ENCODE data around the gene CNDP2. TPM values are rescaled to one million over a fixed set of nuclear protein-coding genes. Genes with fewer than 3 reads are reported as not detected.
A peak's percentile ranks its signal among the peaks of the same experiment; 100 is the strongest.

The CNDP2 gene
- total RNA-seq, 4 donors from 2014 or later, result 31.1 to 52.5 (median 42.9) TPM

DNA sequence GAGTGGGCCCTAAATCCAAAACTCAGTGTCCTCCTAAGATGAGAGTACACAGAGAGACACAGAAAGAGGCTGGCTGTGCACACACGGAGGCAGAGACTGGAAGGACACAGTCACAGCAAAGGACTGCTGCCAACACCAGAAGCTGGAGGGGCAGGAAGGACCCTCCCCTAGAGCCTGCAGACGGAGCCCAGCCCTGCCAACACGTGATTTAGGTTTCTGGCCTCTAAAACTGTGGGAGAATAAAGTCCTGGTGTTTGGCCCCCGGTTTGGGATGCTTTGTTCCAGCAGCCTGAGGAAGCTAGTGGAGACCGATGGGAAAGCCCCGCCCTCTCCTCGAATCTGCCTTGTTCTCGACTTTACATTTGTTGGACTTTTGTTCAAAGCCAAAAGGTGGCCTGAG, 48.7 kb downstream of the CNDP2 start:
- DNase-seq (ENCODE audit: extremely low spot score), result no peak
- Histone ChIP-seq H3K36me3 (no peaks in the 10 kb centered on the region), H3K27ac (replicated peaks in 1 of 4) (peak overlapping the region in 2 of 4 donors; percentile 58 to 72), H3K27me3 (peaks cover 0 to 13% (median 0%) of the 10 kb centered on the region in 4 donors), H3K9me3 (peaks cover 0 to 9% (median 3%) of the 10 kb centered on the region in 4 donors), H3K4me3 (no peak overlapping the region), H3K4me1 (peaks cover 9 to 25% (median 16%) of the 10 kb centered on the region in 4 donors)
- TF ChIP-seq EP300 (IDR thresholded peaks at IDR 0.05) (no peak), POLR2AphosphoS5 (IDR thresholded peaks at IDR 0.05) (peak in 1 of 2 donors; percentile 20)
- 42% methylated on average over 6 of the region's 8 CpGs for WGBS
- intact Hi-C loops (cut with DNase I), result no loop called here

DNA sequence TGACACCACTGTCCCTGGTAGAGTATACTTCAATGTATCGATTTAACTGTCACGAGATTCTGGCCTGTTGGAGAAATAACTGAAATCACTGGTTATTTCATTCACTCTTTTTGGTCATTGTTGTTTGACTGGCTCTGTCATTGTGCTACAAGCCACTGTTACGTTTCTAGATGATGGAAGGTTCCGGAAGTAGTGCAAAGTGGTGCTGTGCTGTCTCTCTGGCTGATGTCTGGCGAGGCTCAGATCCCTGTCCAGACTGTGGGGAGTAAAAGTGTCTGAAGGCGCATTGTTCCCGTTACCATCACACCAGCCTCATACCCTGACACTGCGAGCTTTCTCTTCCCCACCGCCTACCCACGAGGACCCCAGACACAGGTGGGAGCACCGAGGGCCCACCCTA, 49.8 kb downstream of the CNDP2 start:
- Histone ChIP-seq H3K27ac (replicated peaks in 1 of 4) (peak overlapping the region; percentile 45 to 72 (median 64)), H3K4me1 (peaks cover 9 to 25% (median 16%) of the 10 kb centered on the region in 4 donors), H3K27me3 (peaks cover 0 to 5% (median 0%) of the 10 kb centered on the region in 4 donors), H3K9me3 (peaks cover 0 to 10% (median 5%) of the 10 kb centered on the region in 4 donors), H3K4me3 (no peak overlapping the region), H3K36me3 (no peaks in the 10 kb centered on the region)
- intact Hi-C loops (cut with DNase I), result no loop called here
- TF ChIP-seq, protein P1, sequence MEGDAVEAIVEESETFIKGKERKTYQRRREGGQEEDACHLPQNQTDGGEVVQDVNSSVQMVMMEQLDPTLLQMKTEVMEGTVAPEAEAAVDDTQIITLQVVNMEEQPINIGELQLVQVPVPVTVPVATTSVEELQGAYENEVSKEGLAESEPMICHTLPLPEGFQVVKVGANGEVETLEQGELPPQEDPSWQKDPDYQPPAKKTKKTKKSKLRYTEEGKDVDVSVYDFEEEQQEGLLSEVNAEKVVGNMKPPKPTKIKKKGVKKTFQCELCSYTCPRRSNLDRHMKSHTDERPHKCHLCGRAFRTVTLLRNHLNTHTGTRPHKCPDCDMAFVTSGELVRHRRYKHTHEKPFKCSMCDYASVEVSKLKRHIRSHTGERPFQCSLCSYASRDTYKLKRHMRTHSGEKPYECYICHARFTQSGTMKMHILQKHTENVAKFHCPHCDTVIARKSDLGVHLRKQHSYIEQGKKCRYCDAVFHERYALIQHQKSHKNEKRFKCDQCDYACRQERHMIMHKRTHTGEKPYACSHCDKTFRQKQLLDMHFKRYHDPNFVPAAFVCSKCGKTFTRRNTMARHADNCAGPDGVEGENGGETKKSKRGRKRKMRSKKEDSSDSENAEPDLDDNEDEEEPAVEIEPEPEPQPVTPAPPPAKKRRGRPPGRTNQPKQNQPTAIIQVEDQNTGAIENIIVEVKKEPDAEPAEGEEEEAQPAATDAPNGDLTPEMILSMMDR (IDR thresholded peaks at IDR 0.05), result no peak
- no peak for TF ChIP-seq POLR2AphosphoS5 (IDR thresholded peaks at IDR 0.05)
- no peak for DNase-seq (ENCODE audit: extremely low spot score)
- 97% methylated on average over 11 of the region's 11 CpGs for WGBS

- no peak for TF ChIP-seq EP300 (IDR thresholded peaks at IDR 0.05)
- TF ChIP-seq, protein P1 (IDR thresholded peaks at IDR 0.05), result no peak
- TF ChIP-seq POLR2AphosphoS5 (IDR thresholded peaks at IDR 0.05), result no peak
- no peak for TF ChIP-seq POLR2A (IDR thresholded peaks at IDR 0.05; ENCODE audit: low read depth)
- Histone ChIP-seq H3K27me3 (peaks cover 0 to 2% (median 0%) of the 10 kb centered on the region in 4 donors), H3K4me3 (no peak overlapping the region), H3K9me3 (peaks cover 0 to 10% (median 5%) of the 10 kb centered on the region in 4 donors), H3K4me1 (peaks cover 9 to 27% (median 18%) of the 10 kb centered on the region in 4 donors), H3K36me3 (no peaks in the 10 kb centered on the region), H3K27ac (replicated peaks in 1 of 4) (peak overlapping the region; percentile 45 to 72 (median 64))
- no peak for DNase-seq (ENCODE audit: extremely low spot score)
- intact Hi-C loops (cut with DNase I), result no loop called here
- WGBS, result 52% methylated on average over 9 of the region's 9 CpGs
Observed at GRCh38 chr18:74546751-74547530, 50.8 kb downstream of the CNDP2 start.

DNA sequence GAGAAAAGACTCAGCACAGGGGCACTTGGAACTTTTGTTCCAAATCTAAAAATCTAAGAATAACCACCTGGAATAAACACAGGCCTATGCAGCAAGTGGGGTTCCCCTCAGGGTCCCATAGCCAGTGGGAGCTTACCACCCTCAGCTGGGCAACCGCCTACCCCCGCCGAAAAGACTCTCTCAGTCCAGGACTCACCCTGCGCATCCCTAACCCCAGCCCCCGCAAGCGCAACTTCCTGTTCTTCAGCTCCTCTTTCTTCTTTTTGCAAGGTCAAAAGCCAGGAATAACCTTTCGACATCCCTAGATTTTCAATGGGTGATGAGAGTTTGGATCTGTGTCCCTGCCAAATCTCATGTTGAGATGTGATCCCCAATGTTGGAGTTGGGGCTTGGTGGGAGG, 51.7 kb downstream of the CNDP2 start:
- peak overlapping the region in 2 of 4 donors; percentile 35 to 47 for H3K27ac ChIP-seq (replicated peaks in 1 of 4)
- H3K27me3 ChIP-seq, result no peaks in the 10 kb centered on the region
- H3K4me3 ChIP-seq, result no peak overlapping the region
- WGBS, result 95% methylated on average over 7 of the region's 7 CpGs
- H3K4me1 ChIP-seq, result peaks cover 9 to 27% (median 18%) of the 10 kb centered on the region in 4 donors
- peaks cover 0 to 10% (median 5%) of the 10 kb centered on the region in 4 donors for H3K9me3 ChIP-seq
- intact Hi-C loops (cut with DNase I), result no loop called here
- no peak for TF ChIP-seq POLR2A (IDR thresholded peaks at IDR 0.05; ENCODE audit: low read depth)
- no peak for TF ChIP-seq POLR2AphosphoS5 (IDR thresholded peaks at IDR 0.05)
- TF ChIP-seq EP300 (IDR thresholded peaks at IDR 0.05), result no peak
- TF ChIP-seq, protein P1 (IDR thresholded peaks at IDR 0.05), result no peak
- H3K36me3 ChIP-seq, result no peaks in the 10 kb centered on the region
- DNase-seq (ENCODE audit: extremely low spot score), result no peak

DNA sequence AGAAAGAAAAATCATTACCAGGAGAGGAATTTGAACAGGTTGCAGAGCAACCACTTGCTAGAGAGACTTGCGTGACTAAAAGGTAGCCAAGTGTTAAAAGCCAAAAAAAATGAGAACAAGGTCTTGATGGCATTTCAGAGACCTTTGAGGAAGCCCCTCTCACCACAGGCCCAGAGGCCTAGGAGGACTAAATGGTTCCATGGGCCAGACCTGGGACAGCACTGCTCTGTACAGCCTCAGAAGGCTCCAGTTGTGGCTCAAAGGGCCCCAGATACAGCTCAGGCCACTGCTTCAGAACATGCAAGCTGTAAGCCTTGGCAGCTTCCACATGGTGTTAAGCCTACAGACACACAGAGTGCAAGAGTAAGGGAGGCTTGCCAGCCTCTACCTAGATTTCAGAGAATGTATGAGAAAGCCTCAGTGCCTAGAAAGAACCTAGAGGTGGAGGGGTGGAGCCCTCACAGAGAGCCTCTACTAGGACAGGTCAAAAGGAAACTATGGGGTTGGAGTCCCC, 53.5 kb downstream of the CNDP2 start:
- Histone ChIP-seq H3K36me3 (no peaks in the 10 kb centered on the region), H3K27ac (replicated peaks in 1 of 4) (no peak overlapping the region), H3K4me1 (peaks cover 9 to 27% (median 18%) of the 10 kb centered on the region in 4 donors), H3K9me3 (peaks cover 0 to 10% (median 5%) of the 10 kb centered on the region in 4 donors), H3K27me3 (peaks cover 0 to 3% (median 0%) of the 10 kb centered on the region in 4 donors), H3K4me3 (no peak overlapping the region)
- WGBS, result 100% methylated on average over 1 of the region's 1 CpG
- TF ChIP-seq, protein P1 (IDR thresholded peaks at IDR 0.05), result no peak
- TF ChIP-seq EP300 (IDR thresholded peaks at IDR 0.05) (no peak), POLR2AphosphoS5 (IDR thresholded peaks at IDR 0.05) (no peak), POLR2A (IDR thresholded peaks at IDR 0.05; ENCODE audit: low read depth) (no peak)
- no peak for DNase-seq (ENCODE audit: extremely low spot score)
- intact Hi-C loops (cut with DNase I), result loop anchor here (5.0 kb wide), 1 partner anchor 352 kb away; no protein-coding TSS in a partner anchor
